GM23338 (cell line): ENCODE measurements around the gene BRSK2.

Source experiments
- ZNF114 ChIP-seq: fragments of 250-450 bp; sonication (Bioruptor Pico); IDR thresholded peaks from 2 replicates; pipeline ENCODE4 v1.5.0; 2020; ENCODE audit warnings: mild to moderate bottlenecking, moderate library complexity
- TF ChIP-seq, protein P1 (sequence below), 2 experiments: fragments of 200-600 bp in 1 of 2; sonication (generic) in 1 of 2; conservative IDR thresholded peaks; 2 replicates each; pipeline versions ENCODE4 v1.5.1 to v1.6.1; 2016 to 2017; ENCODE audit warnings: antibody characterized with exemption in 2 of 2, low read depth in 2 of 2, mild to moderate bottlenecking in 2 of 2, moderate library complexity in 1 of 2
- TF ChIP-seq, protein P2 (sequence below): IDR thresholded peaks from one replicate; pipeline ENCODE4 v1.6.1; 2018; ENCODE audit warnings: antibody characterized with exemption; ENCODE audit not compliant: unreplicated experiment

- TF ChIP-seq, protein P1, sequence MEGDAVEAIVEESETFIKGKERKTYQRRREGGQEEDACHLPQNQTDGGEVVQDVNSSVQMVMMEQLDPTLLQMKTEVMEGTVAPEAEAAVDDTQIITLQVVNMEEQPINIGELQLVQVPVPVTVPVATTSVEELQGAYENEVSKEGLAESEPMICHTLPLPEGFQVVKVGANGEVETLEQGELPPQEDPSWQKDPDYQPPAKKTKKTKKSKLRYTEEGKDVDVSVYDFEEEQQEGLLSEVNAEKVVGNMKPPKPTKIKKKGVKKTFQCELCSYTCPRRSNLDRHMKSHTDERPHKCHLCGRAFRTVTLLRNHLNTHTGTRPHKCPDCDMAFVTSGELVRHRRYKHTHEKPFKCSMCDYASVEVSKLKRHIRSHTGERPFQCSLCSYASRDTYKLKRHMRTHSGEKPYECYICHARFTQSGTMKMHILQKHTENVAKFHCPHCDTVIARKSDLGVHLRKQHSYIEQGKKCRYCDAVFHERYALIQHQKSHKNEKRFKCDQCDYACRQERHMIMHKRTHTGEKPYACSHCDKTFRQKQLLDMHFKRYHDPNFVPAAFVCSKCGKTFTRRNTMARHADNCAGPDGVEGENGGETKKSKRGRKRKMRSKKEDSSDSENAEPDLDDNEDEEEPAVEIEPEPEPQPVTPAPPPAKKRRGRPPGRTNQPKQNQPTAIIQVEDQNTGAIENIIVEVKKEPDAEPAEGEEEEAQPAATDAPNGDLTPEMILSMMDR (conservative IDR thresholded peaks at IDR 0.05; ENCODE audit: low read depth in 2 of 2) = no peak
- TF ChIP-seq, protein P2, sequence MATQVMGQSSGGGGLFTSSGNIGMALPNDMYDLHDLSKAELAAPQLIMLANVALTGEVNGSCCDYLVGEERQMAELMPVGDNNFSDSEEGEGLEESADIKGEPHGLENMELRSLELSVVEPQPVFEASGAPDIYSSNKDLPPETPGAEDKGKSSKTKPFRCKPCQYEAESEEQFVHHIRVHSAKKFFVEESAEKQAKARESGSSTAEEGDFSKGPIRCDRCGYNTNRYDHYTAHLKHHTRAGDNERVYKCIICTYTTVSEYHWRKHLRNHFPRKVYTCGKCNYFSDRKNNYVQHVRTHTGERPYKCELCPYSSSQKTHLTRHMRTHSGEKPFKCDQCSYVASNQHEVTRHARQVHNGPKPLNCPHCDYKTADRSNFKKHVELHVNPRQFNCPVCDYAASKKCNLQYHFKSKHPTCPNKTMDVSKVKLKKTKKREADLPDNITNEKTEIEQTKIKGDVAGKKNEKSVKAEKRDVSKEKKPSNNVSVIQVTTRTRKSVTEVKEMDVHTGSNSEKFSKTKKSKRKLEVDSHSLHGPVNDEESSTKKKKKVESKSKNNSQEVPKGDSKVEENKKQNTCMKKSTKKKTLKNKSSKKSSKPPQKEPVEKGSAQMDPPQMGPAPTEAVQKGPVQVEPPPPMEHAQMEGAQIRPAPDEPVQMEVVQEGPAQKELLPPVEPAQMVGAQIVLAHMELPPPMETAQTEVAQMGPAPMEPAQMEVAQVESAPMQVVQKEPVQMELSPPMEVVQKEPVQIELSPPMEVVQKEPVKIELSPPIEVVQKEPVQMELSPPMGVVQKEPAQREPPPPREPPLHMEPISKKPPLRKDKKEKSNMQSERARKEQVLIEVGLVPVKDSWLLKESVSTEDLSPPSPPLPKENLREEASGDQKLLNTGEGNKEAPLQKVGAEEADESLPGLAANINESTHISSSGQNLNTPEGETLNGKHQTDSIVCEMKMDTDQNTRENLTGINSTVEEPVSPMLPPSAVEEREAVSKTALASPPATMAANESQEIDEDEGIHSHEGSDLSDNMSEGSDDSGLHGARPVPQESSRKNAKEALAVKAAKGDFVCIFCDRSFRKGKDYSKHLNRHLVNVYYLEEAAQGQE = no peak
- no peak for TF ChIP-seq ZNF114 (CRISPR knock-in tag)
These were observed 30.2 kb upstream of the BRSK2 start for GRCh38 chr11:1359556-1359955.
